DND-41 (cell line): ENCODE data around the gene SEZ6L2.
"Not testable (repeated sequence)": the region's sequence is repeated elsewhere in the genome, so short reads cannot be mapped to it uniquely, and the experiment has no call there.

Experiments used
- ATAC-seq: fragments of 200-7000 bp; cut with Tn5 transposase; 3 replicates; pipeline ENCODE4 v1.9.1; 2021; ENCODE audit warnings: low read depth; ENCODE audit not compliant: insufficient read depth
- DNase-seq: peaks from one replicate; pipeline ENCODE4 v3.0.0-alpha.2; 2020
- H2AFZ ChIP-seq: 2 replicates; pipeline ENCODE4 v1.6.0; 2012; ENCODE audit warnings: low read depth, low read length
- H3K27ac ChIP-seq: 2 replicates; pipeline ENCODE4 v1.5.1; 2012; ENCODE audit warnings: low read length, inconsistent platforms
- H3K27me3 ChIP-seq: fragments of 200-600 bp; sonication (generic); 2 replicates; pipeline ENCODE4 v1.6.0; 2012; ENCODE audit warnings: low read length, mild to moderate bottlenecking, inconsistent platforms; ENCODE audit not compliant: insufficient read depth, poor library complexity
- H3K36me3 ChIP-seq: 2 replicates; pipeline ENCODE4 v1.5.1; 2012; ENCODE audit warnings: low read length, inconsistent platforms; ENCODE audit not compliant: insufficient read depth
- H3K4me1 ChIP-seq: 2 replicates; pipeline ENCODE4 v1.5.1; 2012; ENCODE audit warnings: mild to moderate bottlenecking, low read length; ENCODE audit not compliant: insufficient read depth
- H3K4me2 ChIP-seq: 2 replicates; pipeline ENCODE4 v1.6.0; 2012; ENCODE audit warnings: mild to moderate bottlenecking, moderate library complexity, low read length, inconsistent platforms; ENCODE audit not compliant: insufficient read depth
- H3K4me3 ChIP-seq, 2 experiments: fragments of 200-600 bp in 1 of 2; shearing (Covaris generic) in 1 of 2; 2 replicates each; pipeline ENCODE4 v1.5.1; 2012 to 2016; ENCODE audit warnings: inconsistent platforms in 2 of 2, low read length in 2 of 2, mild to moderate bottlenecking in 2 of 2, low read depth in 1 of 2, moderate library complexity in 1 of 2
- H3K79me2 ChIP-seq: 2 replicates; pipeline ENCODE4 v1.6.0; 2012; ENCODE audit warnings: low read length, inconsistent platforms; ENCODE audit not compliant: insufficient read depth
- H3K9ac ChIP-seq: 2 replicates; pipeline ENCODE4 v1.6.0; 2012; ENCODE audit warnings: low read depth, mild to moderate bottlenecking, inconsistent platforms, low read length, moderate library complexity
- H3K9me3 ChIP-seq: 2 replicates; pipeline ENCODE4 v1.5.1; 2012; ENCODE audit warnings: low read length, moderate library complexity, mild to moderate bottlenecking, inconsistent platforms; ENCODE audit not compliant: insufficient read depth, severe bottlenecking
- H4K20me1 ChIP-seq: 2 replicates; pipeline ENCODE4 v1.6.0; 2012; ENCODE audit warnings: low read length; ENCODE audit not compliant: insufficient read depth
- EZH2 ChIP-seq: IDR thresholded peaks from 3 replicates; pipeline ENCODE4 v1.6.1; 2012; ENCODE audit warnings: borderline replicate concordance, low read depth, mild to moderate bottlenecking, moderate library complexity, low read length, inconsistent platforms; ENCODE audit not compliant: severe bottlenecking
- TF ChIP-seq, protein P1 (sequence below): IDR thresholded peaks from 2 replicates; pipeline ENCODE4 v1.5.1; 2012; ENCODE audit warnings: borderline replicate concordance, low read length, moderate library complexity, mild to moderate bottlenecking; ENCODE audit not compliant: poor library complexity, severe bottlenecking; ENCODE audit errors: extremely low read depth

SEZ6L2 gene

DNA sequence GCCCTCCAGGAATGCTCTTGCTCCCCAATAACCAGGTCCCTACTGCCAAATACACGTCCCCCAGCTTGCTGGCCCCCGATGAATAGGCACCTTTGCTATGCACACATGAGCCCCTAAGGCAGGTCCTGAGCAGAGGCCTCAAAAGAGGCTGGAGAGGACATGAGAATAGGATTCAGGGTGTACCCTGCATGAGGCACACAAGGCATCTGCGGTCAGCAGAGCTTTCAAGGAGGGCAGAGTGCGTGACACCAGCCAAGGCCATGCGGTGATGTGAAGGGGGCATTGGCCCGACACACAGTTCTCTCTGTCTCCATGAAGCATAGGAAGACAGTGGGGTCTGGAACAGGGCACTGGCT lies 6.9 kb downstream of the SEZ6L2 start:
- Histone ChIP-seq H4K20me1 (0 out of 2 replicates have a peak, but pooled peaks cover under 1% of the 10 kb centered on the region), H3K27ac (no peak overlapping the region), H3K4me3 (no peak overlapping the region), H3K9me3 (no peaks in the 10 kb centered on the region), H3K79me2 (no peaks in the 10 kb centered on the region), H3K9ac (no peak overlapping the region), H3K36me3 (no peaks in the 10 kb centered on the region), H3K27me3 (no peaks in the 10 kb centered on the region), H3K4me1 (no peaks in the 10 kb centered on the region), H2AFZ (no peak overlapping the region), H3K4me2 (no peak overlapping the region)
- no peak for ATAC-seq
- no peak for DNase-seq
- TF ChIP-seq, protein P1, sequence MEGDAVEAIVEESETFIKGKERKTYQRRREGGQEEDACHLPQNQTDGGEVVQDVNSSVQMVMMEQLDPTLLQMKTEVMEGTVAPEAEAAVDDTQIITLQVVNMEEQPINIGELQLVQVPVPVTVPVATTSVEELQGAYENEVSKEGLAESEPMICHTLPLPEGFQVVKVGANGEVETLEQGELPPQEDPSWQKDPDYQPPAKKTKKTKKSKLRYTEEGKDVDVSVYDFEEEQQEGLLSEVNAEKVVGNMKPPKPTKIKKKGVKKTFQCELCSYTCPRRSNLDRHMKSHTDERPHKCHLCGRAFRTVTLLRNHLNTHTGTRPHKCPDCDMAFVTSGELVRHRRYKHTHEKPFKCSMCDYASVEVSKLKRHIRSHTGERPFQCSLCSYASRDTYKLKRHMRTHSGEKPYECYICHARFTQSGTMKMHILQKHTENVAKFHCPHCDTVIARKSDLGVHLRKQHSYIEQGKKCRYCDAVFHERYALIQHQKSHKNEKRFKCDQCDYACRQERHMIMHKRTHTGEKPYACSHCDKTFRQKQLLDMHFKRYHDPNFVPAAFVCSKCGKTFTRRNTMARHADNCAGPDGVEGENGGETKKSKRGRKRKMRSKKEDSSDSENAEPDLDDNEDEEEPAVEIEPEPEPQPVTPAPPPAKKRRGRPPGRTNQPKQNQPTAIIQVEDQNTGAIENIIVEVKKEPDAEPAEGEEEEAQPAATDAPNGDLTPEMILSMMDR = no peak
- TF ChIP-seq EZH2 = no peak

DNA sequence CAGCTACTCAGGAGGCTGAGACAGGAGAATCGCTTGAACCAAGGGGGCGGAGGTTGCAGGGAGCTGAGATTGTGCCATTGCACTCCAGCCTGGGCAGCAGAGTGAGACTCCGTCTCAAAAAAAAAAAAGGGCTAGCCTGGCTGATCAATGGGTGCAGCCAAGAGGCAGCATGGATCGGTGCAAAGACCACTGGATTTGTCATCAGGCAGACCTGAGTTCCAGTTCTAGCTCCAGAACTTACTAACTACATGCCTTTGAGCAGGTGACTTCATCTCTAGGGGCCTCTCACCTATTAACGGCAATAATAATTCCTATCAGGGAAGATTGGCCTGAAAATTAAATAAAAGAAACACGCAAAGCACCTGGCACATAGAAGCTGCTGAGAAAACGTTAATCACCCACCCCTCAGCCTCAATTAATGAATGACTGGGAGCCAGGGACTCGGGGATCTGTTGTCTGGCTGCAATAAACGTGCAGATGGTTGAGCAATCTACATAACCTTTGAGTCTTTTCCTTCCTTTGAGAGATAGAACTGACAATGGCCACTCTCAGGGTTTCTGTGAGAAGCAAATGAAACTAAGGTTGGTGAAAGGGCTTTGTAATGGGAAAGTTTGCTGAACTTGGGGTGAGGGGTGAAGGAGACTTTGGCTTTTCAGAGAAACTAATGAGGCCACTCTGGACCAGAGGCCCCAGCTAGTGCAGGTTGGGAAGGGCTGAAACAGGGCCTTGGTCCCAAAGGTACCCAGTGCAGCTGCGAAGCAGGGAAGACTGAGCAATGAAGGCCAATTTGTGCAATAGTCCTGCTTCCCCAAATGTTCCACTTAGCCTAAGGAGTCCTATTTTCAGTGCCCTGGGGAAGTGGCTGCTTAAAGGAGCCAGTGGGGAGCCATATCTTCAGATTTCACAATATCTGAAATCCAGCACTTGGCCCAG lies 7.6 kb downstream of the SEZ6L2 start:
- Histone ChIP-seq H3K27me3 (no peaks in the 10 kb centered on the region), H2AFZ (no peak overlapping the region), H3K4me2 (no peak overlapping the region), H3K9ac (no peak overlapping the region), H3K79me2 (no peaks in the 10 kb centered on the region), H4K20me1 (no peaks in the 10 kb centered on the region), H3K9me3 (no peaks in the 10 kb centered on the region), H3K4me3 (no peak overlapping the region), H3K4me1 (no peaks in the 10 kb centered on the region), H3K36me3 (no peaks in the 10 kb centered on the region), H3K27ac (no peak overlapping the region)
- ATAC-seq = no peak
- TF ChIP-seq EZH2 = no peak
- TF ChIP-seq, protein P1 = no peak
- no peak for DNase-seq

DNA sequence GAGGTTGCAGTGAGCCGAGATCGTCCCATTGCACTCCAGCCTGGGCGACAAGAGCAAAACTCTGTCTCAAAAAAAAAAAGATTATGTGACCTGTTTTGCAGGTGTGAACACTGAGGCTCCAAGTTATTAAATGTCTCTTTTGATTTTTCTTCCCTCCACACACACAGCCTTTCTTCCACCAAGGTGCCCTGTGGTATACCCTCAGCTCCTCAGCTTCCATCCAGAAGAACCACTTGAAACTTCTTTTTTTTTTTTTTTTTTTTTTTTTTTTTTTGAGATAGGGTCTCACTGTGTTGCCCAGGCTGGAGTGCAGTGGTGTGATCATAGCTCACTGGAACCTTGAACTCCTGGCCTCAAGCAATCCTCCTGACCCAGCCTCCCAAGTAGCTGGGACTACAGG lies 10.0 kb downstream of the SEZ6L2 start:
- H2AFZ ChIP-seq, H3K27ac ChIP-seq, H3K27me3 ChIP-seq, H3K79me2 ChIP-seq, H3K4me3 ChIP-seq, DNase-seq, H3K9me3 ChIP-seq, H3K9ac ChIP-seq, H3K36me3 ChIP-seq, H3K4me2 ChIP-seq, H4K20me1 ChIP-seq, H3K4me1 ChIP-seq, ATAC-seq: not testable (repeated sequence)

GRCh38 chr16:29883987-29884386 lies 15.4 kb downstream of the SEZ6L2 start:
- TF ChIP-seq EZH2 = no peak
- TF ChIP-seq, protein P1 = no peak
- ATAC-seq = no peak

More at GRCh38 chr16:29883987-29884386, 15.4 kb downstream of the SEZ6L2 start:
- no peaks in the 10 kb centered on the region for H3K79me2 ChIP-seq
- H2AFZ ChIP-seq = no peak overlapping the region
- no peak overlapping the region for H3K27ac ChIP-seq
- DNase-seq = no peak
- no peak overlapping the region for H3K4me3 ChIP-seq
- H3K4me1 ChIP-seq = no peaks in the 10 kb centered on the region
- H3K36me3 ChIP-seq = no peaks in the 10 kb centered on the region
- H3K4me2 ChIP-seq = no peak overlapping the region
- H4K20me1 ChIP-seq = no peaks in the 10 kb centered on the region
- no peak overlapping the region for H3K9ac ChIP-seq
- no peaks in the 10 kb centered on the region for H3K9me3 ChIP-seq
- no peaks in the 10 kb centered on the region for H3K27me3 ChIP-seq
